Common myeloid progenitor, CD34-positive (primary cell): ENCODE data around the gene NOPCHAP1.

ENCODE experiments used
- CTCF ChIA-PET: fragments of 350-600 bp; sonication (Branson Sonifier 250); formaldehyde crosslinking; loops from one replicate; lab custom pipeline; 2021; ENCODE audit warnings: antibody characterized with exemption; lab: Charles Lee
- POLR2A ChIA-PET: fragments of 350-600 bp; sonication (Branson Sonifier 250); formaldehyde crosslinking; loops from one replicate; lab custom pipeline; 2021; ENCODE audit warnings: antibody characterized with exemption; lab: Charles Lee
- DNase-seq, 3 donors: peaks; one replicate each; pipeline versions ENCODE4 v3.0.0 to v3.0.0-alpha.2; 2013
- H3K27ac ChIP-seq, 2 experiments: 1 replicate in 1 of 2; 2 replicates in 1 of 2; pipeline ENCODE4 v1.7.0; 2013; ENCODE audit warnings: inconsistent platforms in 2 of 2, low read length in 2 of 2, mild to moderate bottlenecking in 2 of 2, low read depth in 1 of 2, moderate library complexity in 1 of 2; ENCODE audit not compliant: severe bottlenecking in 2 of 2, insufficient read depth in 1 of 2, poor library complexity in 1 of 2
- H3K27me3 ChIP-seq, 5 experiments: replicated peaks in 2 of 5; 1 replicate in 3 of 5; 2 replicates in 2 of 5; pipeline versions ENCODE4 v1.6.1 to v1.7.0; 2013; ENCODE audit warnings: low read length in 4 of 5, mild to moderate bottlenecking in 2 of 5, moderate library complexity in 2 of 5, inconsistent platforms in 1 of 5; ENCODE audit not compliant: insufficient read depth in 5 of 5, control insufficient read depth in 4 of 5
- H3K36me3 ChIP-seq, 4 experiments: 1 replicate in 2 of 4; 2 replicates in 2 of 4; pipeline versions ENCODE4 v1.6.1 to v1.7.0; 2013; ENCODE audit warnings: low read length in 3 of 4, control low read depth in 1 of 4, mild to moderate bottlenecking in 1 of 4; ENCODE audit not compliant: control insufficient read depth in 4 of 4, insufficient read depth in 4 of 4
- H3K4me1 ChIP-seq, 4 experiments: 1 replicate in 3 of 4; 2 replicates in 1 of 4; pipeline versions ENCODE4 v1.6.1 to v1.7.1; 2013; ENCODE audit warnings: low read length in 3 of 4, mild to moderate bottlenecking in 3 of 4, control low read depth in 1 of 4, inconsistent platforms in 1 of 4, moderate library complexity in 1 of 4; ENCODE audit not compliant: control insufficient read depth in 4 of 4, insufficient read depth in 4 of 4; ENCODE audit errors: control extremely low read depth in 1 of 4
- H3K4me3 ChIP-seq, 7 experiments: 1 replicate in 4 of 7; 2 replicates in 3 of 7; pipeline versions ENCODE4 v1.5.1 to v1.7.0; 2013; ENCODE audit warnings: mild to moderate bottlenecking in 7 of 7, low read length in 6 of 7, moderate library complexity in 6 of 7, inconsistent platforms in 2 of 7, low read depth in 2 of 7, control low read depth in 1 of 7; ENCODE audit not compliant: insufficient read depth in 4 of 7, control insufficient read depth in 1 of 7; ENCODE audit errors: extremely low read depth in 1 of 7
- H3K9me3 ChIP-seq, 5 experiments: 1 replicate in 4 of 5; 2 replicates in 1 of 5; pipeline versions ENCODE4 v1.6.1 to v1.7.1; 2013; ENCODE audit warnings: low read length in 4 of 5, mild to moderate bottlenecking in 2 of 5, inconsistent platforms in 1 of 5, low read depth in 1 of 5, moderate library complexity in 1 of 5; ENCODE audit not compliant: control insufficient read depth in 4 of 5, insufficient read depth in 2 of 5; ENCODE audit errors: control extremely low read depth in 1 of 5
- WGBS: methylation state at CpG from one replicate; pipeline ENCODE4 v1.1.5; 2013; ENCODE audit not compliant: insufficient coverage; 5-methylcytosine and 5-hydroxymethylcytosine counted together

Gene NOPCHAP1

DNA sequence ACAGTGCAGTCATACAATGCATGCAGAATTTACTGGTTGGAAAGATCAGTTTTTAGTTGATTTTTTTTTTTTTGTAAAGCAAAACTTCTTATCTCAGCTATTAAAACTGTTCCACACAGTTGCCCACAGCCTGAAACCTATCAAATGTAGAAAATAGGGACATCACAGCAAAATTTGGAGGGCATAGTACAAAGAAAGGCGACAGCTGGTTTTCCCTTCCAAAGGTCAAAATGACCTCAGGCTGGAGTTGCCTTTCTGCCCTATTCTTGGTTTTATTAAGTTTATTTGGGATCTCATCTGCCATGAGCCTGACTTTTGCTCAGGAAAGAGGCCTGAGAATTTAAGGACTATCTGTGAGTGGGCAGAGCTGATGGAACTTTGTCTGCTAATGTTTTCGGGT, 28.5 kb downstream of the NOPCHAP1 start:
- Histone ChIP-seq H3K9me3 (peaks cover 0 to 11% (median 5%) of the 10 kb centered on the region in 5 experiments), H3K27ac (no peak overlapping the region), H3K27me3 (no peaks in the 10 kb centered on the region), H3K4me1 (no peaks in the 10 kb centered on the region), H3K4me3 (no peak overlapping the region), H3K36me3 (peaks cover 6 to 58% (median 23%) of the 10 kb centered on the region in 4 experiments)
- DNase-seq: no peak
- CTCF ChIA-PET: interaction anchor here (2.3 kb wide), 1 partner anchor 11 kb away, joined by 8 read pairs; no protein-coding TSS in a partner anchor
- 94% methylated on average over 2 of the region's 2 CpGs for WGBS
- POLR2A ChIA-PET: no interaction called here

DNA sequence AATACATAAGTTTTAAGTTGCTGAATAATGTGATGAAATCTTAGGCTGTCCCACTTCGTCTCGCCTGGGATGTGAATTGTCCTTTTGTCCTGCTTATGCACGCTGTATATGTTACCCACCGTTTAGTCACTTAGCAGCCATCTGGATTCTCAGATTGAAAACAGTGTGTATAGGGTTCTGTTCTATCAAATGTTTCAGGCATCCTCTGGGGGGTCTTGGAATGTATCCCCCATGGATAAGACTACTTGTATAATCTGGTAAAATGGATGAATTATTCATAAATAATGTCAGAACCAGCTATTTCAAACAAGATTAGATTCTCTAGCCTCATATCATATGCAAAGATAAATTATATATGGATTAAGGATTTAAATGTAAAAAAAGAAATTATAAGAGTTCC, 29.4 kb downstream of the NOPCHAP1 start:
- Histone ChIP-seq H3K4me1 (no peaks in the 10 kb centered on the region), H3K36me3 (peaks cover 3 to 52% (median 23%) of the 10 kb centered on the region in 4 experiments), H3K9me3 (peaks cover 0 to 11% (median 5%) of the 10 kb centered on the region in 5 experiments), H3K4me3 (no peak overlapping the region), H3K27me3 (no peaks in the 10 kb centered on the region), H3K27ac (no peak overlapping the region)
- ChIA-PET POLR2A (no interaction called here), CTCF (interaction anchor here (2.3 kb wide), 1 partner anchor 10 kb away, joined by 8 read pairs; no protein-coding TSS in a partner anchor)
- no peak for DNase-seq
- WGBS: 100% methylated on average over 3 of the region's 4 CpGs

GRCh38 chr12:105018012-105018411, 31.9 kb downstream of the NOPCHAP1 start:
- POLR2A ChIA-PET: no interaction called here
- peaks cover 2 to 34% (median 19%) of the 10 kb centered on the region in 4 experiments for H3K36me3 ChIP-seq
- no peaks in the 10 kb centered on the region for H3K27me3 ChIP-seq
- no peak for DNase-seq
- CTCF ChIA-PET: interaction anchor here (1.1 kb wide), 1 partner anchor 660 kb away, joined by 3 read pairs; no protein-coding TSS in a partner anchor
- H3K9me3 ChIP-seq: peaks cover 0 to 5% (median 0%) of the 10 kb centered on the region in 5 experiments
- no peak overlapping the region for H3K27ac ChIP-seq
- no peaks in the 10 kb centered on the region for H3K4me1 ChIP-seq
- WGBS: 100% methylated on average over 4 of the region's 4 CpGs
- no peak overlapping the region for H3K4me3 ChIP-seq

GRCh38 chr12:105018776-105019175, 32.7 kb downstream of the NOPCHAP1 start:
- Histone ChIP-seq H3K9me3 (no peaks in the 10 kb centered on the region), H3K4me1 (no peaks in the 10 kb centered on the region), H3K4me3 (no peak overlapping the region), H3K36me3 (peaks cover 2 to 26% (median 14%) of the 10 kb centered on the region in 4 experiments), H3K27ac (no peak overlapping the region), H3K27me3 (no peaks in the 10 kb centered on the region)
- CTCF ChIA-PET: interaction anchor here (0.5 to 1.1 kb wide), 2 partner anchors 23 to 660 kb away, joined by 3 to 4 read pairs; no protein-coding TSS in a partner anchor
- POLR2A ChIA-PET: no interaction called here
- 100% methylated on average over 6 of the region's 9 CpGs for WGBS
- no peak for DNase-seq

- no peak overlapping the region for H3K27ac ChIP-seq
- no CpG with 5 or more reads among the region's 3 CpGs for WGBS
- ChIA-PET POLR2A (no interaction called here), CTCF (no interaction called here)
- H3K4me3 ChIP-seq: no peak overlapping the region
- no peaks in the 10 kb centered on the region for H3K4me1 ChIP-seq
- DNase-seq: no peak
- H3K27me3 ChIP-seq: no peaks in the 10 kb centered on the region
- H3K36me3 ChIP-seq: peaks cover under 1 to 16% (median 5%) of the 10 kb centered on the region in 4 experiments
- H3K9me3 ChIP-seq: no peaks in the 10 kb centered on the region
Measured at GRCh38 chr12:105020241-105020962, 34.3 kb downstream of the NOPCHAP1 start.

DNA sequence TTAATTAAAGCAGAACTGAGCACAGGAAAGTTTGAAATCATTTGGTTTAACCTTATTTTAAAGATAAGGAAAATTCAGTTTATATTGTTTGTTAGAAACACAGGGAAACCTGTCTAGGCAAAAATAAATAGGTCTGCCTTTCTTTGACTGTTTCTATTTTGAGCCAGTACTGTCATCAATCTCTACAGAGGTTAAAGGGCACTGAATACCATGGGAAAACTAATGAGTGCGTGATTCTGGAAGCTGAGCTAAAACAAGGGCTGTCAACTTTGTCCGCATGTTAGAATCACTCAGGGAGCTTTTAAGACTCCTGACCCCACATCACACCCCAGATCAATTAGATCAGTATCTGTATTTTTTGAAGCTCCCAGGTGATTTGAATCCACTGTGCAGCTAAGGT, 38.8 kb downstream of the NOPCHAP1 start:
- WGBS: no CpG with 5 or more reads among the region's 2 CpGs
- ChIA-PET CTCF (interaction anchor here (1.5 kb wide), 1 partner anchor 9 kb away, joined by 8 read pairs; no protein-coding TSS in a partner anchor), POLR2A (no interaction called here)
- Histone ChIP-seq H3K4me1 (no peaks in the 10 kb centered on the region), H3K27ac (no peak overlapping the region), H3K9me3 (no peaks in the 10 kb centered on the region), H3K36me3 (no peaks in the 10 kb centered on the region), H3K27me3 (no peaks in the 10 kb centered on the region), H3K4me3 (no peak overlapping the region)
- no peak for DNase-seq

DNA sequence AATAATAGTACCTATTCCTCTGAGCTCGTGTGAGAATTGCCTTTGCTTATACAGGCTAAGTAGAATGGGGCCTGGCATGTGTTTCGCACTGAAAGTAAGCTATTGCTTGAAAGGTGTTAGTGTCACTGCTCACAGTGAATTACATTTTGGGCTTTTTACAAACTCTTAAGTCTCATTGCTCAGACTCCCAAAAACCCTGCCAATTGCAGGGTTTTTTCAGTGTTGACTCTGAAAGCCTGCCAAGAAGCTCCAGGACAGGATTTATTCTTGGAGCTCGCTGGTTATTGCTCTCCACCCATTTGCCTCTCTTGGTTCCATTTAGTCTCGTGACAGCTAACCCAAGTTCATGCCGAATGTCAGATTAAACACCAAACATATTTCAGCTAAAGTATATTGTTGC, 39.8 kb downstream of the NOPCHAP1 start:
- Histone ChIP-seq H3K27me3 (no peaks in the 10 kb centered on the region), H3K36me3 (no peaks in the 10 kb centered on the region), H3K4me3 (no peak overlapping the region), H3K9me3 (no peaks in the 10 kb centered on the region), H3K27ac (no peak overlapping the region), H3K4me1 (peaks cover 0 to 5% (median under 1%) of the 10 kb centered on the region in 4 experiments)
- POLR2A ChIA-PET: interaction anchor here (0.6 kb wide), 1 partner anchor 1844 kb away, joined by 4 read pairs; no protein-coding TSS in a partner anchor
- 95% methylated on average over 4 of the region's 5 CpGs for WGBS
- CTCF ChIA-PET: interaction anchor here (0.8 to 1.5 kb wide), 3 partner anchors 10 to 203 kb away, joined by 3 to 8 read pairs (median 3); no protein-coding TSS in a partner anchor
- DNase-seq: no peak
